HL-60 (cell line): ENCODE results near the gene KRT78.

Source experiments
- DNase-seq, 2 experiments: peaks; one replicate each; pipeline ENCODE4 v3.0.0-alpha.2; 2010 to 2020; ENCODE audit warnings: low read depth in 1 of 2, low spot score in 1 of 2
- H3K27ac ChIP-seq: fragments of 250-450 bp; sonication (Bioruptor Pico); replicated peaks from 2 replicates; pipeline ENCODE4 v1.5.1; 2020; ENCODE audit warnings: mild to moderate bottlenecking, moderate library complexity
- H3K27me3 ChIP-seq: fragments of 250-450 bp; sonication (Bioruptor Pico); 2 replicates; pipeline ENCODE4 v1.5.1; 2021; ENCODE audit warnings: mild to moderate bottlenecking, moderate library complexity; ENCODE audit not compliant: insufficient read depth, poor library complexity, severe bottlenecking
- H3K4me3 ChIP-seq: replicated peaks from 2 replicates; pipeline ENCODE4 v1.5.1; 2011; ENCODE audit warnings: mild to moderate bottlenecking, control low read depth, low read length; ENCODE audit not compliant: insufficient read depth
- GABPA ChIP-seq: IDR thresholded peaks from 2 replicates; pipeline ENCODE4 v1.6.1; 2012; ENCODE audit warnings: low read depth
- POLR2AphosphoS5 ChIP-seq: IDR thresholded peaks from 2 replicates; pipeline ENCODE4 v1.6.1; 2012; ENCODE audit warnings: low read depth
- SPI1 ChIP-seq: IDR thresholded peaks from 2 replicates; pipeline ENCODE4 v1.6.1; 2012; ENCODE audit warnings: low read depth, mild to moderate bottlenecking, borderline replicate concordance
- TF ChIP-seq, protein P1 (sequence below): IDR thresholded peaks from 2 replicates; pipeline ENCODE4 v1.6.1; 2012; ENCODE audit warnings: low read depth; ENCODE audit not compliant: insufficient replicate concordance
- TF ChIP-seq, protein P2 (sequence below): IDR thresholded peaks from one replicate; pipeline ENCODE4 v1.5.1; 2011; ENCODE audit warnings: low read length, control low read depth, inconsistent platforms; ENCODE audit not compliant: insufficient read depth

Gene KRT78

DNA sequence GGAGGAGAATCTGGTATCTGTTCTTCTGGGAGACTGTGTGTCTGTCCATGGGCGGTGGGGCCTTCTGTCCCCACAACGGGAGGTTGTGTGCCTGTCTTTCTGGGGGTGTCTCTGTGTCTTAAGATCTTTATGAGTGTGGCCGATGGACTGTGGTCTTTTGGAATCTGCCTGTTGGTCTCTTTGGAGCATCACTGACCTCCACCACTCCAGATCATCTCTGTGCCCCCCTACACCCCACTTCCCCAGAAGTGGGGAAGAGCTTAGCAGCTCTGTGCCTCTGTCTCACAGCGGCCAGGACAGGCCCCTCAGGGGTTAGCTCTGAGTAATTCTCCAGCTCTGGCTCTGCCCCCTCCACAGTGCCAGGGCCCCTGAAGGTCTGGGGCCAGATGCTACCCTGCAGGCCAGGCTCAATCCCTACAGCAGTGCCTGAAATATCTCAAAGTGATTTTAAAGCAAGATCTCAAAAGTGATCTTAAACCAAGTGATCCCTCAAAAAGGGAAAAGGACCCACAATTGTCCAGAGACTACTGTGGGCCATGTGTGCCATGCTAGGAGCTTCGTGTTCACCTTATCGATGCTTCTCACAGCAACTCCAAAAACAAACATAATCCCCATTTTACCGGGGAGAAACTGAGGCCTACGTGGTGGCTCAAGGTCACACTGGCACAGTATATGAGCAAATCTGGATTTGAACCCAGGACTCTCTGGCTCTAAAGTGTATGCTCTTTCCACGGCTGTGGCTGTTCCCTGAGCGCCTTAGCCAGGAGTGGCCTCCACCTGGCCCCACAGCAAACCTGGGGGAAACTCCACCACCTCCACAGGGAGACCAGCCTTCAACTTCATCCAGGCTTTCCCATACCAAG, 26.0 kb upstream of the KRT78 start:
- Histone ChIP-seq H3K27me3 (peaks cover 2% of the 10 kb centered on the region), H3K4me3 (peak overlapping the region; percentile 46), H3K27ac (no peak overlapping the region)
- TF ChIP-seq SPI1 (no peak), POLR2AphosphoS5 (no peak), GABPA (no peak)
- TF ChIP-seq, protein P1, sequence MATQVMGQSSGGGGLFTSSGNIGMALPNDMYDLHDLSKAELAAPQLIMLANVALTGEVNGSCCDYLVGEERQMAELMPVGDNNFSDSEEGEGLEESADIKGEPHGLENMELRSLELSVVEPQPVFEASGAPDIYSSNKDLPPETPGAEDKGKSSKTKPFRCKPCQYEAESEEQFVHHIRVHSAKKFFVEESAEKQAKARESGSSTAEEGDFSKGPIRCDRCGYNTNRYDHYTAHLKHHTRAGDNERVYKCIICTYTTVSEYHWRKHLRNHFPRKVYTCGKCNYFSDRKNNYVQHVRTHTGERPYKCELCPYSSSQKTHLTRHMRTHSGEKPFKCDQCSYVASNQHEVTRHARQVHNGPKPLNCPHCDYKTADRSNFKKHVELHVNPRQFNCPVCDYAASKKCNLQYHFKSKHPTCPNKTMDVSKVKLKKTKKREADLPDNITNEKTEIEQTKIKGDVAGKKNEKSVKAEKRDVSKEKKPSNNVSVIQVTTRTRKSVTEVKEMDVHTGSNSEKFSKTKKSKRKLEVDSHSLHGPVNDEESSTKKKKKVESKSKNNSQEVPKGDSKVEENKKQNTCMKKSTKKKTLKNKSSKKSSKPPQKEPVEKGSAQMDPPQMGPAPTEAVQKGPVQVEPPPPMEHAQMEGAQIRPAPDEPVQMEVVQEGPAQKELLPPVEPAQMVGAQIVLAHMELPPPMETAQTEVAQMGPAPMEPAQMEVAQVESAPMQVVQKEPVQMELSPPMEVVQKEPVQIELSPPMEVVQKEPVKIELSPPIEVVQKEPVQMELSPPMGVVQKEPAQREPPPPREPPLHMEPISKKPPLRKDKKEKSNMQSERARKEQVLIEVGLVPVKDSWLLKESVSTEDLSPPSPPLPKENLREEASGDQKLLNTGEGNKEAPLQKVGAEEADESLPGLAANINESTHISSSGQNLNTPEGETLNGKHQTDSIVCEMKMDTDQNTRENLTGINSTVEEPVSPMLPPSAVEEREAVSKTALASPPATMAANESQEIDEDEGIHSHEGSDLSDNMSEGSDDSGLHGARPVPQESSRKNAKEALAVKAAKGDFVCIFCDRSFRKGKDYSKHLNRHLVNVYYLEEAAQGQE = no peak
- TF ChIP-seq, protein P2, sequence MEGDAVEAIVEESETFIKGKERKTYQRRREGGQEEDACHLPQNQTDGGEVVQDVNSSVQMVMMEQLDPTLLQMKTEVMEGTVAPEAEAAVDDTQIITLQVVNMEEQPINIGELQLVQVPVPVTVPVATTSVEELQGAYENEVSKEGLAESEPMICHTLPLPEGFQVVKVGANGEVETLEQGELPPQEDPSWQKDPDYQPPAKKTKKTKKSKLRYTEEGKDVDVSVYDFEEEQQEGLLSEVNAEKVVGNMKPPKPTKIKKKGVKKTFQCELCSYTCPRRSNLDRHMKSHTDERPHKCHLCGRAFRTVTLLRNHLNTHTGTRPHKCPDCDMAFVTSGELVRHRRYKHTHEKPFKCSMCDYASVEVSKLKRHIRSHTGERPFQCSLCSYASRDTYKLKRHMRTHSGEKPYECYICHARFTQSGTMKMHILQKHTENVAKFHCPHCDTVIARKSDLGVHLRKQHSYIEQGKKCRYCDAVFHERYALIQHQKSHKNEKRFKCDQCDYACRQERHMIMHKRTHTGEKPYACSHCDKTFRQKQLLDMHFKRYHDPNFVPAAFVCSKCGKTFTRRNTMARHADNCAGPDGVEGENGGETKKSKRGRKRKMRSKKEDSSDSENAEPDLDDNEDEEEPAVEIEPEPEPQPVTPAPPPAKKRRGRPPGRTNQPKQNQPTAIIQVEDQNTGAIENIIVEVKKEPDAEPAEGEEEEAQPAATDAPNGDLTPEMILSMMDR = no peak
- DNase-seq = no peak

DNA sequence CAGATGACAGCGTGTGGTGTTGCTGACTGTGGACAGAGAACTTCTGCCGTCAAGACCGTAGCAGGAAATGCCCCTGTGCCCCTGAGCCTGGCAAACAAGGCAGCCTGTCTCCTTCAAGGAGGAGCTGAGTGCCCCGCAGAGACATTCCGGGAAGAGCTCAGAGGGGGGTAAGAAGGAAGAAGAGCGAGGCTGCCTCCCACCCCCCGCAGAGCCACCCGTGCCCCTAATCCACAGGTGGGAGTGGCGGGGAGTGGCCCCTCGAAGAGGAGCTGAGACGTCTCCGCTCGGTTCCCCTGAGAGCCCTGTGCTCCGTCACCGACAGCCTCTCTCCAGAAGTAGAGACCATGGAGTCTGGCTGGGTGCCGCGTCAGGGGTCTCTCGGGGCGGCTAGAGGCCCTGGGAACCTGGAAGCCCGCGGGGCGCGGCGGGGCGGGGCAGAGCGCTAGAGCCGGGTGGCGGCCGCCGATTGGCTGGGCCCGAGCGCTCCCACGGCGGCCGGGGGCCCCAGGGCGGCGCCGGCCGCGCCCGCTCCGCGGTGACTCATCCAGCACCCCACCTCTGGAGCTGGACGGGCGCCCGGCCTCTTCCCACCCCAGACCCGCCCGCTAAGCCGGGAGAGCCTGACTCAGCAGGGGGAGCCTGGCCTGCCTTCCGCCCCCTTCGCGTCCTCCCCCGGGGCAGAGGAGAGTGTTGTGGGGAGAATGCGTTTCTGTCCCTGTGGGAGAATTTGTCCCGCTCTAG, 25.2 kb upstream of the KRT78 start:
- H3K4me3 ChIP-seq = peak overlapping the region; percentile 46
- peaks cover 2% of the 10 kb centered on the region for H3K27me3 ChIP-seq
- TF ChIP-seq SPI1 = no peak
- TF ChIP-seq POLR2AphosphoS5 = no peak
- TF ChIP-seq, protein P1 = no peak
- TF ChIP-seq GABPA = no peak
- TF ChIP-seq, protein P2 = no peak
- H3K27ac ChIP-seq = no peak overlapping the region
- DNase-seq = peak; percentile 44 to 57

DNA sequence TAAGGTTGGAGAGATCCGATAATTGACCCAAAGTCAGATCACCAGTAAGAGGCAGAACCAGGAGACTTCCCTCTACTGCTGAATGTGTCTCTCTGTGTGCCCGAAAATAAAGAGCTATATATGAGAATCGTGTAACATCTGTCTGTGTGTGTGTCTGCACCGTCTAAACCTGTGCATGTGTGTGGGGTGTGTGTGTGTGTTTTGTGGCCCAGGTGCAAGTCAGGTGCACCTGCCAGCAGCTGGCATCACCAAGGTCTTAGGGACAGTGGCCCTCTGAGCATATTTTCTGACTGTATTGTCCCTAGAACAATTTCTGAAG, 24.7 kb upstream of the KRT78 start:
- Histone ChIP-seq H3K4me3 (no peak overlapping the region), H3K27ac (no peak overlapping the region), H3K27me3 (peaks cover 2% of the 10 kb centered on the region)

More for the DNA sequence above, 24.7 kb upstream of the KRT78 start:
- no peak for TF ChIP-seq POLR2AphosphoS5
- TF ChIP-seq, protein P2 = no peak
- TF ChIP-seq GABPA = no peak
- TF ChIP-seq, protein P1 = no peak
- no peak for TF ChIP-seq SPI1
- DNase-seq = no peak
